Transverse colon (tissue), 4 donors: ENCODE measurements around the gene DAW1. TPM values are rescaled to one million over a fixed set of nuclear protein-coding genes. Genes with fewer than 3 reads are reported as not detected.

Source experiments
- DNase-seq: peaks from one replicate; pipeline ENCODE4 v3.0.0-alpha.2; 2019
- H3K27ac ChIP-seq, 4 donors: fragments of 200-600 bp; sonication (generic); 2 replicates each; pipeline ENCODE4 v1.5.1; 2016 to 2018; ENCODE audit warnings: inconsistent platforms in 4 of 4
- H3K27me3 ChIP-seq: fragments of 200-600 bp; sonication (generic); 2 replicates; pipeline ENCODE4 v1.5.1; 2017; ENCODE audit warnings: inconsistent platforms
- H3K36me3 ChIP-seq, 4 donors: fragments of 200-600 bp; sonication (generic); 2 replicates each; pipeline ENCODE4 v1.5.1; 2017 to 2019; ENCODE audit warnings: inconsistent platforms in 4 of 4
- H3K4me1 ChIP-seq, 4 donors: fragments of 200-600 bp; sonication (generic); 2 replicates each; pipeline ENCODE4 v1.5.1; 2017 to 2020; ENCODE audit warnings: inconsistent platforms in 4 of 4
- H3K4me3 ChIP-seq, 4 donors: fragments of 200-600 bp; sonication (generic); 1 replicate in 1 of 4; 2 replicates in 3 of 4; pipeline versions ENCODE4 v1.5.1 to v1.6.1; 2017 to 2019; ENCODE audit warnings: inconsistent platforms in 4 of 4
- H3K9me3 ChIP-seq, 2 donors: fragments of 200-600 bp; sonication (generic); 2 replicates each; pipeline ENCODE4 v1.5.1; 2017 to 2019; ENCODE audit warnings: inconsistent platforms in 2 of 2
- CTCF ChIP-seq, 5 experiments: fragments of 200-600 bp in 3 of 5; fragments of 450-650 bp in 2 of 5; sonication (generic) in 3 of 5; IDR thresholded peaks; 1 replicate in 2 of 5; 2 replicates in 3 of 5; pipeline ENCODE4 v1.5.1; 2016 to 2017; ENCODE audit warnings: antibody characterized with exemption in 5 of 5, inconsistent platforms in 3 of 5, mild to moderate bottlenecking in 2 of 5, moderate library complexity in 1 of 5
- EP300 ChIP-seq: sonication (generic); formaldehyde crosslinking; IDR thresholded peaks from one replicate; pipeline ENCODE4 v1.6.1; 2017; ENCODE audit warnings: antibody characterized with exemption, low read depth
- POLR2A ChIP-seq: fragments of 450-650 bp; IDR thresholded peaks from one replicate; pipeline ENCODE4 v1.6.1; 2016; ENCODE audit warnings: antibody characterized with exemption, mild to moderate bottlenecking, moderate library complexity
- POLR2AphosphoS5 ChIP-seq, 3 donors: sonication (generic); formaldehyde crosslinking; IDR thresholded peaks; one replicate each; pipeline ENCODE4 v1.6.1; 2016; ENCODE audit warnings: antibody characterized with exemption in 3 of 3
- WGBS, 2 donors: methylation state at CpG; one replicate each; pipeline ENCODE4 v1.1.5; 2018; ENCODE audit warnings: low coverage in 1 of 2; 5-methylcytosine and 5-hydroxymethylcytosine counted together
- in situ Hi-C, 4 donors: fragments of 200-750 bp; cut with MboI; loops; one replicate each; pipeline versions ENCODE4 v1.15.0 to v1.15.1; 2017; ENCODE audit warnings: low sequenced_read_pairs in 3 of 4, low pct_ligation_motif_present in 1 of 4, low pct_unique_long_range_greater_than_20kb in 1 of 4
- intact Hi-C: fragments of 100-400 bp; cut with DNase I; formaldehyde crosslinking; loops from one replicate; pipeline ENCODE4 v1.15.1; 2023; ENCODE audit warnings: low total_unique reads
- total RNA-seq, 4 donors: library from RNA; depleted of rRNA; stranded (reverse); fragments of >200 nt; gene quantifications; one replicate each; pipeline ENCODE4 v1.1.0, GENCODE V29; 2016

The DAW1 gene
- not detected for total RNA-seq

GRCh38 chr2:227871375-227871791 is at the start of gene DAW1:
Gene DAW1, plus strand, starts transcription at chr2:227871631. Its CDS starts 59 bp downstream, at chr2:227871690.
- intact Hi-C loops (no loop called here), in situ Hi-C loops (loop anchor here in 1 of 4 donors (25.0 kb wide), 1 partner anchor 209 kb away; the partner anchor contains the start of gene SCYGR5)
- TF ChIP-seq POLR2AphosphoS5 (IDR thresholded peaks at IDR 0.05) (no peak), POLR2A (no peak)
- Histone ChIP-seq H3K4me1 (peaks cover 0 to 7% (median 0%) of the 10 kb centered on the region in 4 donors), H3K9me3 (no peaks in the 10 kb centered on the region), H3K4me3 (peak within 1 kb of the TSS in 3 of 4 donors; percentile 14 to 45 (median 20)), H3K27ac (no peak within 1 kb of the TSS), H3K27me3 (peaks cover 9% of the 10 kb centered on the region), H3K36me3 (no peaks in the 10 kb centered on the region)
- DNase-seq = peak; percentile 58
- WGBS, 2 donors = 13% methylated on average over 33 of the region's 34 CpGs; no CpG with 5 or more reads in 1 of the 2 donors

- Histone ChIP-seq H3K27me3 (no peaks in the 10 kb centered on the region), H3K4me3 (no peak overlapping the region), H3K27ac (no peak overlapping the region), H3K36me3 (no peaks in the 10 kb centered on the region), H3K4me1 (peaks cover 0 to 14% (median 7%) of the 10 kb centered on the region in 4 donors), H3K9me3 (no peaks in the 10 kb centered on the region)
- 76 to 93% methylated on average over 2 of the region's 2 CpGs for WGBS, 2 donors
- no peak for DNase-seq
- no peak for TF ChIP-seq POLR2AphosphoS5 (IDR thresholded peaks at IDR 0.05)
- TF ChIP-seq CTCF (IDR thresholded peaks at IDR 0.05) = no peak
- no peak for TF ChIP-seq EP300
- no peak for TF ChIP-seq POLR2A
- intact Hi-C loops (no loop called here), in situ Hi-C loops (no loop called here)
These were observed 48.9 kb upstream of the DAW1 start for GRCh38 chr2:227822416-227823003.

- H3K9me3 ChIP-seq = no peaks in the 10 kb centered on the region
- intact Hi-C loops (no loop called here), in situ Hi-C loops (no loop called here)
- DNase-seq = no peak
- H3K4me1 ChIP-seq = peaks cover 0 to 8% (median 0%) of the 10 kb centered on the region in 4 donors
- H3K36me3 ChIP-seq = no peaks in the 10 kb centered on the region
- TF ChIP-seq CTCF (IDR thresholded peaks at IDR 0.05) (no peak), EP300 (no peak), POLR2AphosphoS5 (IDR thresholded peaks at IDR 0.05) (no peak)
- no peak overlapping the region for H3K27ac ChIP-seq
- no peaks in the 10 kb centered on the region for H3K27me3 ChIP-seq
- H3K4me3 ChIP-seq = no peak overlapping the region
- 74 to 79% methylated on average over 2 of the region's 2 CpGs for WGBS, 2 donors
These were observed 47.5 kb upstream of the DAW1 start for GRCh38 chr2:227823922-227824321.

GRCh38 chr2:227824711-227825110 is 46.7 kb upstream of the DAW1 start:
- TF ChIP-seq POLR2A (no peak), CTCF (IDR thresholded peaks at IDR 0.05) (no peak), POLR2AphosphoS5 (IDR thresholded peaks at IDR 0.05) (no peak), EP300 (no peak)
- Histone ChIP-seq H3K27ac (no peak overlapping the region), H3K9me3 (no peaks in the 10 kb centered on the region), H3K27me3 (no peaks in the 10 kb centered on the region), H3K4me3 (no peak overlapping the region), H3K36me3 (no peaks in the 10 kb centered on the region), H3K4me1 (peaks cover 0 to 8% (median 0%) of the 10 kb centered on the region in 4 donors)
- intact Hi-C loops = no loop called here
- WGBS, 2 donors = 87 to 92% methylated on average over 7 of the region's 7 CpGs
- no peak for DNase-seq
- in situ Hi-C loops = no loop called here
